IMR-90 (cell line): ENCODE data around the gene SYP. TPM values are rescaled to one million over a fixed set of nuclear protein-coding genes. Genes with fewer than 3 reads are reported as not detected.

Experiments
- ATAC-seq: fragments of 200-7000 bp; cut with Tn5 transposase; 2 replicates; pipeline ENCODE4 v1.9.1; 2020; ENCODE audit warnings: low read depth, mild to moderate bottlenecking, moderate library complexity
- BruUV-seq: library from RNA; stranded (reverse); fragments of 400-500 nt; replicated peaks from 2 replicates; lab custom pipeline; 2021; lab: Mats Ljungman, UMichigan
- CTCF ChIA-PET: fragments of 300-600 bp; formaldehyde crosslinking; extraction: SDS; loops from one replicate; lab custom pipeline; 2021; ENCODE audit warnings: antibody characterized with exemption; lab: Yijun Ruan, JAX
- POLR2A ChIA-PET: fragments of 300-600 bp; sonication (Branson Sonifier 250); formaldehyde crosslinking; loops from one replicate; lab custom pipeline; 2022; ENCODE audit warnings: antibody characterized with exemption; ENCODE audit not compliant: unreplicated experiment; lab: Charles Lee
- DNase-seq: peaks from one replicate; pipeline ENCODE4 v3.0.0; 2013
- H2AFZ ChIP-seq: replicated peaks from 2 replicates; pipeline ENCODE3; 2013; ENCODE audit warnings: low read length, mild to moderate bottlenecking; ENCODE audit not compliant: poor library complexity
- H2AK5ac ChIP-seq: 2 replicates; pipeline ENCODE4 v1.6.1; 2013; ENCODE audit warnings: low read depth, low read length, inconsistent platforms
- H2AK9ac ChIP-seq: replicated peaks from 2 replicates; pipeline ENCODE3; 2013; ENCODE audit warnings: mild to moderate bottlenecking, low read depth, low read length, moderate library complexity; ENCODE audit not compliant: poor library complexity
- H2BK120ac ChIP-seq: 2 replicates; pipeline ENCODE4 v1.6.1; 2013; ENCODE audit warnings: low read depth, low read length, inconsistent platforms
- H2BK15ac ChIP-seq: 3 replicates; pipeline ENCODE4 v1.6.1; 2013; ENCODE audit warnings: low read depth, low read length, inconsistent platforms
- H2BK20ac ChIP-seq: 2 replicates; pipeline ENCODE4 v1.6.1; 2013; ENCODE audit warnings: low read depth, mild to moderate bottlenecking, inconsistent platforms, low read length, moderate library complexity
- H2BK5ac ChIP-seq: 2 replicates; pipeline ENCODE4 v1.6.1; 2013; ENCODE audit warnings: mild to moderate bottlenecking, low read depth, low read length, inconsistent platforms; ENCODE audit not compliant: poor library complexity, severe bottlenecking
- H3K14ac ChIP-seq: replicated peaks from 2 replicates; pipeline ENCODE4 v1.6.1; 2013; ENCODE audit warnings: low read depth, low read length, inconsistent platforms
- H3K18ac ChIP-seq: 2 replicates; pipeline ENCODE4 v1.6.1; 2013; ENCODE audit warnings: low read depth, low read length, control low read depth
- H3K23ac ChIP-seq: 2 replicates; pipeline ENCODE4 v1.6.1; 2013; ENCODE audit warnings: low read depth, low read length, inconsistent platforms
- H3K27ac ChIP-seq: 2 replicates; pipeline ENCODE4 v1.5.1; 2013; ENCODE audit warnings: mild to moderate bottlenecking, control low read depth, low read length; ENCODE audit not compliant: insufficient read depth
- H3K27me3 ChIP-seq: 2 replicates; pipeline ENCODE4 v1.6.1; 2013; ENCODE audit warnings: low read length; ENCODE audit not compliant: control insufficient read depth, insufficient read depth
- H3K36me3 ChIP-seq: 2 replicates; pipeline ENCODE4 v1.6.1; 2013; ENCODE audit warnings: low read length, mixed read lengths; ENCODE audit not compliant: control insufficient read depth, insufficient read depth
- H3K4ac ChIP-seq: 2 replicates; pipeline ENCODE4 v1.6.1; 2013; ENCODE audit warnings: low read depth, low read length, inconsistent platforms
- H3K4me1 ChIP-seq: 2 replicates; pipeline ENCODE4 v1.6.1; 2013; ENCODE audit warnings: low read length, mixed read lengths; ENCODE audit not compliant: control insufficient read depth, insufficient read depth
- H3K4me2 ChIP-seq: 2 replicates; pipeline ENCODE4 v1.6.1; 2013; ENCODE audit warnings: low read depth, mild to moderate bottlenecking, control low read depth, low read length, moderate library complexity
- H3K4me3 ChIP-seq: 2 replicates; pipeline ENCODE4 v1.5.1; 2013; ENCODE audit warnings: low read depth, mild to moderate bottlenecking, control low read depth, low read length, moderate library complexity; ENCODE audit not compliant: insufficient read depth
- H3K56ac ChIP-seq: 2 replicates; pipeline ENCODE4 v1.6.1; 2013; ENCODE audit warnings: low read length, inconsistent platforms; ENCODE audit not compliant: insufficient read depth; ENCODE audit errors: extremely low read depth
- H3K79me1 ChIP-seq, 2 experiments: 2 replicates each; pipeline ENCODE4 v1.6.1; 2013; ENCODE audit warnings: low read length in 2 of 2, inconsistent platforms in 1 of 2, low read depth in 1 of 2
- H3K9ac ChIP-seq: 2 replicates; pipeline ENCODE4 v1.6.1; 2013; ENCODE audit warnings: low read depth, low read length, control low read depth
- H3K9me1 ChIP-seq: 2 replicates; pipeline ENCODE4 v1.6.1; 2013; ENCODE audit warnings: low read length, inconsistent platforms; ENCODE audit not compliant: insufficient read depth
- H3K9me3 ChIP-seq: 2 replicates; pipeline ENCODE4 v1.6.1; 2013; ENCODE audit warnings: low read length; ENCODE audit not compliant: control insufficient read depth, insufficient read depth
- H4K20me1 ChIP-seq: 2 replicates; pipeline ENCODE4 v1.6.1; 2013; ENCODE audit warnings: low read length, inconsistent platforms; ENCODE audit not compliant: insufficient read depth
- H4K5ac ChIP-seq: 2 replicates; pipeline ENCODE4 v1.6.1; 2013; ENCODE audit warnings: mild to moderate bottlenecking, low read depth, low read length, control low read depth
- H4K8ac ChIP-seq, 2 experiments: 2 replicates each; pipeline ENCODE4 v1.6.1; 2013; ENCODE audit warnings: low read depth in 2 of 2, low read length in 2 of 2, control low read depth in 1 of 2, inconsistent platforms in 1 of 2
- H4K91ac ChIP-seq: 2 replicates; pipeline ENCODE4 v1.6.1; 2013; ENCODE audit warnings: low read depth, low read length, inconsistent platforms; ENCODE audit not compliant: insufficient read depth
- FOS ChIP-seq: fragments of 150-350 bp; IDR thresholded peaks from 2 replicates; pipeline ENCODE4 v1.6.1; 2016; ENCODE audit warnings: low read depth, low read length
- MAFK ChIP-seq: IDR thresholded peaks from 2 replicates; pipeline ENCODE4 v1.6.1; 2012; ENCODE audit warnings: low read depth, low read length, improper control_type of control experiment
- MAZ ChIP-seq: IDR thresholded peaks from 2 replicates; pipeline ENCODE4 v1.6.1; 2012; ENCODE audit warnings: low read depth, mild to moderate bottlenecking, low read length, improper control_type of control experiment, moderate library complexity, borderline replicate concordance
- MXI1 ChIP-seq: IDR thresholded peaks from 2 replicates; pipeline ENCODE4 v1.6.1; 2012; ENCODE audit warnings: low read depth, mild to moderate bottlenecking, low read length, moderate library complexity, borderline replicate concordance
- POLR2A ChIP-seq: IDR thresholded peaks from 2 replicates; pipeline ENCODE4 v1.6.1; 2012; ENCODE audit warnings: mild to moderate bottlenecking, low read depth, low read length
- RAD21 ChIP-seq: IDR thresholded peaks from 2 replicates; pipeline ENCODE4 v1.6.1; 2012; ENCODE audit warnings: low read length, improper control_type of control experiment
- RCOR1 ChIP-seq: IDR thresholded peaks from 2 replicates; pipeline ENCODE4 v1.6.1; 2012; ENCODE audit warnings: mild to moderate bottlenecking, low read length, improper control_type of control experiment; ENCODE audit not compliant: insufficient replicate concordance
- RFX5 ChIP-seq: IDR thresholded peaks from 2 replicates; pipeline ENCODE4 v1.8.0; 2012; ENCODE audit warnings: low read depth, mild to moderate bottlenecking, low read length, moderate library complexity
- WGBS, 2 experiments: methylation state at CpG; one replicate each; pipeline versions ENCODE4 v1.1.5 to v1.1.7; 2013; ENCODE audit warnings: missing lambda C conversion rate in 2 of 2; ENCODE audit not compliant: insufficient read length in 1 of 2; ENCODE audit errors: extremely low coverage in 2 of 2; 5-methylcytosine and 5-hydroxymethylcytosine counted together
- dilution Hi-C: fragments of 300-500 bp; cut with HindIII; formaldehyde crosslinking; loops from one replicate; pipeline ENCODE4 v1.14.3; 2018; ENCODE audit warnings: low sequenced_read_pairs; ENCODE audit not compliant: unreplicated experiment
- in situ Hi-C: fragments of 300-500 bp; cut with MboI; formaldehyde crosslinking; loops from 3 replicates; pipeline ENCODE4 v1.14.3; 2019; ENCODE audit warnings: low sequenced_read_pairs, inconsistent platforms, mixed read lengths
- intact Hi-C: fragments of 100-400 bp; cut with micrococcal nuclease; formaldehyde crosslinking; loops from 2 replicates; pipeline ENCODE4 v1.10.0; 2022
- polyA plus RNA-seq, 3 experiments: library from polyadenylated mRNA; depleted of rRNA; stranded (reverse); fragments of >200 nt; gene quantifications; 2 replicates each; pipeline ENCODE4 v1.2.3, GENCODE V29; 2012; ENCODE audit warnings: low replicate concordance in 1 of 3
- total RNA-seq: library from RNA; depleted of rRNA; stranded (reverse); fragments of >200 nt; gene quantifications from 2 replicates; pipeline ENCODE4 v1.2.3, GENCODE V29; 2012
- TF ChIP-seq, protein P1 (sequence below): conservative IDR thresholded peaks from 2 replicates; pipeline ENCODE4 v1.5.1; 2012; ENCODE audit warnings: mild to moderate bottlenecking, low read depth, low read length, improper control_type of control experiment
- TF ChIP-seq, protein P2 (sequence below): fragments of 150-350 bp; IDR thresholded peaks from 2 replicates; pipeline ENCODE4 v1.6.1; 2017; ENCODE audit warnings: mild to moderate bottlenecking, antibody characterized with exemption, low read length, low read depth

SYP gene
- total and polyA plus RNA-seq, 2 of the 4 experiments (the other 2 are of a cell fraction): under 0.01 to 0.05 TPM

DNA sequence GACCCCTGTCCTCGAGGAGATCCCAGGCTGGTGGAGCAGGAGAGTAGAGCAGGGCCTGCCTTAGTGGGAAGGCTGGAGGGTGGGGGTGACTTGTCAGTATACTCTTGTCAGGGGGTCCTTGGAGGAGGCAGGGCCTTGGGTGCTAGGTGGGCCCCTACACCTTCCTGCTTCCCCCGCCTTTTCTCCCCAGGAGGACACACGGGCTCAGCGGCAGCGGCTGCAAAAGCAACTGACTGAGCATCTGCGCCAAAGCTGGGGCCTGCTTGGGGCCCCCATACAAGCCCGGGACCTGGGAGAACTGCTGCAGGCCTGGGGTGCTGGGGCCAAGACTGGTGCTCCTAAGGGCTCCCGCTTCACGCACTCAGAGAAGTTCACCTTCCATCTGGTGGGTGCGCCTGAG lies 46.5 kb upstream of the SYP start:
- ATAC-seq: no peak
- no peak overlapping the region for H2AK5ac ChIP-seq
- CTCF ChIA-PET: no interaction called here
- no peak overlapping the region for H3K4ac ChIP-seq
- no peak overlapping the region for H3K18ac ChIP-seq
- no peak overlapping the region for H3K14ac ChIP-seq
- H2BK15ac ChIP-seq: no peak overlapping the region
- H3K9me1 ChIP-seq: no peaks in the 10 kb centered on the region
- H3K56ac ChIP-seq: no peak overlapping the region
- H3K4me2 ChIP-seq: no peak overlapping the region
- H3K4me3 ChIP-seq: no peak overlapping the region
- no peak overlapping the region for H4K8ac ChIP-seq
- H4K20me1 ChIP-seq: no peaks in the 10 kb centered on the region
- H2AFZ ChIP-seq: no peak overlapping the region
- no peak overlapping the region for H2BK20ac ChIP-seq
- H3K9me3 ChIP-seq: no peaks in the 10 kb centered on the region
- H3K9ac ChIP-seq: no peak overlapping the region
- BruUV-seq: no TSS peak
- no peak overlapping the region for H4K5ac ChIP-seq
- no peak overlapping the region for H3K27ac ChIP-seq
- H3K79me1 ChIP-seq: no peaks in the 10 kb centered on the region
- TF ChIP-seq, protein P1, sequence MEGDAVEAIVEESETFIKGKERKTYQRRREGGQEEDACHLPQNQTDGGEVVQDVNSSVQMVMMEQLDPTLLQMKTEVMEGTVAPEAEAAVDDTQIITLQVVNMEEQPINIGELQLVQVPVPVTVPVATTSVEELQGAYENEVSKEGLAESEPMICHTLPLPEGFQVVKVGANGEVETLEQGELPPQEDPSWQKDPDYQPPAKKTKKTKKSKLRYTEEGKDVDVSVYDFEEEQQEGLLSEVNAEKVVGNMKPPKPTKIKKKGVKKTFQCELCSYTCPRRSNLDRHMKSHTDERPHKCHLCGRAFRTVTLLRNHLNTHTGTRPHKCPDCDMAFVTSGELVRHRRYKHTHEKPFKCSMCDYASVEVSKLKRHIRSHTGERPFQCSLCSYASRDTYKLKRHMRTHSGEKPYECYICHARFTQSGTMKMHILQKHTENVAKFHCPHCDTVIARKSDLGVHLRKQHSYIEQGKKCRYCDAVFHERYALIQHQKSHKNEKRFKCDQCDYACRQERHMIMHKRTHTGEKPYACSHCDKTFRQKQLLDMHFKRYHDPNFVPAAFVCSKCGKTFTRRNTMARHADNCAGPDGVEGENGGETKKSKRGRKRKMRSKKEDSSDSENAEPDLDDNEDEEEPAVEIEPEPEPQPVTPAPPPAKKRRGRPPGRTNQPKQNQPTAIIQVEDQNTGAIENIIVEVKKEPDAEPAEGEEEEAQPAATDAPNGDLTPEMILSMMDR: no peak
- TF ChIP-seq RFX5 (no peak), POLR2A (no peak), FOS (no peak), MAFK (no peak), MAZ (no peak), RAD21 (no peak), RCOR1 (no peak), MXI1 (no peak)
- TF ChIP-seq, protein P2, sequence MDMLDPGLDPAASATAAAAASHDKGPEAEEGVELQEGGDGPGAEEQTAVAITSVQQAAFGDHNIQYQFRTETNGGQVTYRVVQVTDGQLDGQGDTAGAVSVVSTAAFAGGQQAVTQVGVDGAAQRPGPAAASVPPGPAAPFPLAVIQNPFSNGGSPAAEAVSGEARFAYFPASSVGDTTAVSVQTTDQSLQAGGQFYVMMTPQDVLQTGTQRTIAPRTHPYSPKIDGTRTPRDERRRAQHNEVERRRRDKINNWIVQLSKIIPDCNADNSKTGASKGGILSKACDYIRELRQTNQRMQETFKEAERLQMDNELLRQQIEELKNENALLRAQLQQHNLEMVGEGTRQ: no peak
- H2BK5ac ChIP-seq: no peak overlapping the region
- POLR2A ChIA-PET: no interaction called here
- in situ Hi-C loops (no loop called here), dilution Hi-C loops (no loop called here), intact Hi-C loops (no loop called here)
- no CpG with 5 or more reads among the region's 10 CpGs for WGBS, 2 experiments
- H3K27me3 ChIP-seq: no peaks in the 10 kb centered on the region; the same call in 1 of the 2 replicates
- no peak overlapping the region for H3K23ac ChIP-seq
- no peak overlapping the region for H4K91ac ChIP-seq
- H3K4me1 ChIP-seq: no peaks in the 10 kb centered on the region
- no peak overlapping the region for H2AK9ac ChIP-seq
- peaks cover 11% of the 10 kb centered on the region; the same call in 1 of the 2 replicates for H3K36me3 ChIP-seq
- H2BK120ac ChIP-seq: no peak overlapping the region
- no peak for DNase-seq
